K562 (cell line): ENCODE measurements around the gene ARFGEF2. TPM values are rescaled to one million over a fixed set of nuclear protein-coding genes. Genes with fewer than 3 reads are reported as not detected.

ENCODE experiments used
- CHD1 ChIP-seq: fragments of 200-600 bp; sonication (generic); IDR thresholded peaks from one replicate; pipeline ENCODE4 v1.6.1; 2012; ENCODE audit warnings: mild to moderate bottlenecking, moderate library complexity, low read length, inconsistent platforms
- E2F3 ChIP-seq: fragments of 250-450 bp; sonication (Bioruptor Pico); IDR thresholded peaks from 2 replicates; pipeline ENCODE4 v1.4.0; 2020; ENCODE audit warnings: mild to moderate bottlenecking
- EWSR1 ChIP-seq: fragments of 450-650 bp; IDR thresholded peaks from 2 replicates; pipeline ENCODE4 v1.6.1; 2018; ENCODE audit warnings: borderline replicate concordance, mild to moderate bottlenecking, low read depth, moderate library complexity; ENCODE audit not compliant: partially characterized antibody
- GABPB2 ChIP-seq: fragments of 250-450 bp; sonication (Bioruptor Pico); conservative IDR thresholded peaks from 2 replicates; pipeline ENCODE4 v1.5.1; 2021; ENCODE audit warnings: mild to moderate bottlenecking
- KDM1A ChIP-seq, 2 experiments: fragments of 450-650 bp; IDR thresholded peaks; 2 replicates each; pipeline ENCODE4 v1.6.1; 2016; ENCODE audit warnings: mild to moderate bottlenecking in 2 of 2
- MGA ChIP-seq: fragments of 450-650 bp; IDR thresholded peaks from 2 replicates; pipeline ENCODE4 v1.6.1; 2016; ENCODE audit warnings: mild to moderate bottlenecking, moderate library complexity
- PHF20 ChIP-seq: fragments of 450-650 bp; IDR thresholded peaks from 2 replicates; pipeline ENCODE4 v1.6.1; 2018; ENCODE audit not compliant: partially characterized antibody
- PTRF ChIP-seq: fragments of 450-650 bp; IDR thresholded peaks from 2 replicates; pipeline ENCODE4 v1.6.1; 2016; ENCODE audit warnings: mild to moderate bottlenecking, missing genetic modification characterization, missing compliant biosample characterization
- TFAM ChIP-seq: fragments of 250-450 bp; sonication (Bioruptor Pico); conservative IDR thresholded peaks from 2 replicates; pipeline ENCODE4 v1.5.0; 2021; ENCODE audit warnings: mild to moderate bottlenecking, moderate library complexity
- ZBTB5 ChIP-seq: fragments of 450-650 bp; IDR thresholded peaks from 2 replicates; pipeline ENCODE4 v1.6.1; 2017; ENCODE audit warnings: antibody characterized with exemption
- ZNF395 ChIP-seq: fragments of 200-800 bp; sonication (Bioruptor generic); IDR thresholded peaks from 2 replicates; pipeline ENCODE4 v1.6.1; 2017; ENCODE audit warnings: missing genetic modification characterization, missing compliant biosample characterization
- ZNF431 ChIP-seq: sonication (generic); formaldehyde crosslinking; IDR thresholded peaks from 2 replicates; pipeline ENCODE4 v1.8.0; 2022; ENCODE audit warnings: mild to moderate bottlenecking, missing genetic modification reagents
- polyA plus RNA-seq, 8 experiments: library from polyadenylated mRNA; depleted of rRNA in 4 of 8; stranded (reverse) in 5 of 8; unstranded in 3 of 8; fragments of >200 nt; fragmentation: Nextera tagmentation in 2 of 8; fragmentation: Illumina TruSeq in 1 of 8; extraction: Ambion mirVana in 2 of 8; extraction: Trizol in 1 of 8; gene quantifications; 2 replicates each; pipeline versions ENCODE4 v1.2.1 to v1.2.3, GENCODE V29; 2011 to 2014; ENCODE audit warnings: inconsistent platforms in 1 of 8, missing spikeins in 1 of 8
- total RNA-seq, 7 experiments: library from RNA; depleted of rRNA in 6 of 7; stranded (reverse); fragments of >200 nt in 6 of 7; fragmentation: Illumina TruSeq in 2 of 7; extraction: Trizol in 2 of 7; gene quantifications; 2 replicates each; pipeline versions ENCODE4 v1.2.1 to v1.2.3, GENCODE V29; 2011 to 2021; ENCODE audit warnings: low replicate concordance in 1 of 7

Gene ARFGEF2
- total and polyA plus RNA-seq, 9 of the 15 experiments (the other 6 are each of a cell fraction or from before 2014, with no cell fraction given) = 4.2 to 18.8 (median 13.7) TPM

GRCh38 chr20:48921168-48921882, at the start of gene ARFGEF2 (continued):
- peak; percentile 75 for TF ChIP-seq MGA
- no peak for TF ChIP-seq CHD1
- TF ChIP-seq ZBTB5 = peak; percentile 83
- TF ChIP-seq PHF20 = peak; percentile 85
- TF ChIP-seq ZNF431 = no peak
- TF ChIP-seq EWSR1 = no peak
- TF ChIP-seq GABPB2 (CRISPR knock-in tag) = no peak
- TF ChIP-seq TFAM (CRISPR knock-in tag) = no peak
- TF ChIP-seq KDM1A (IDR thresholded peaks at IDR 0.05) = peak in 1 of 2 experiments; percentile 8; a peak in 1 of 4 replicates
- no peak for TF ChIP-seq PTRF (tag)
- no peak for TF ChIP-seq E2F3 (CRISPR knock-in tag)
- TF ChIP-seq ZNF395 (CRISPR knock-in tag) = no peak
